Measurements from ENCODE around the gene MAG. TPM values are rescaled to one million over a fixed set of nuclear protein-coding genes. Genes with fewer than 3 reads are reported as not detected.
A peak's percentile ranks its signal among the peaks of the same experiment; 100 is the strongest.

MAG gene
- total RNA-seq, 2 experiments from 2014 or later, result not detected

DNA sequence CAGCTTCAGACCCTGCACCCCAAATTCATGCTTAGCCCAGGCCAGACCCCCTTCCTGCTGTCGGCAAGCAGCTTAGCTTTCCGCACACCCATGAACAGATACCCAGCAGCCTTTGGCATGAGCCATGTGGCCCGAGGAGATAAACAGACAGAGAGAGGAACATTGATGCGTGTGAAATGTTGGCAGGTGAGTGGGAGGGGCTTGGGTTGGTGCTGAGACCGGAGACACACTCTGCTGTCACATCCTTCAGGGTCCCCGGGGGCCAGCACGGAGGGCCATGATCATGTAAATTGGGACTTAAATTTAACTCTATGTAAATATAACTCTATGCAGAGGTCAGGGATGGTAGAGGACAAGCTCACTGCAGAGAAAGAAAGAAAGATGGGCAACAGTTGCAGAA lies 38.5 kb downstream of the MAG start:
- Histone ChIP-seq H3K27me3 (ENCODE audit: control insufficient read depth in 1 of 2, insufficient read depth in 2 of 2, low read length in 2 of 2) (peaks cover 0 to 2% of the 10 kb centered on the region in 2 experiments), H3K9me3 (ENCODE audit: control insufficient read depth in 1 of 2, insufficient read depth in 1 of 2, low read length in 2 of 2) (no peaks in the 10 kb centered on the region), H3K4me1 (ENCODE audit: insufficient read depth, low read length) (peaks cover 11% of the 10 kb centered on the region), H3K27ac (ENCODE audit: low read depth in 1 of 2, low read length in 2 of 2) (no peak overlapping the region), H3K36me3 (ENCODE audit: insufficient read depth, low read length) (no peaks in the 10 kb centered on the region), H3K4me3 (ENCODE audit: low read length) (no peak overlapping the region)
- intact Hi-C loops (cut with DNase I, micrococcal nuclease), result no loop called here
- TF ChIP-seq, protein P1, sequence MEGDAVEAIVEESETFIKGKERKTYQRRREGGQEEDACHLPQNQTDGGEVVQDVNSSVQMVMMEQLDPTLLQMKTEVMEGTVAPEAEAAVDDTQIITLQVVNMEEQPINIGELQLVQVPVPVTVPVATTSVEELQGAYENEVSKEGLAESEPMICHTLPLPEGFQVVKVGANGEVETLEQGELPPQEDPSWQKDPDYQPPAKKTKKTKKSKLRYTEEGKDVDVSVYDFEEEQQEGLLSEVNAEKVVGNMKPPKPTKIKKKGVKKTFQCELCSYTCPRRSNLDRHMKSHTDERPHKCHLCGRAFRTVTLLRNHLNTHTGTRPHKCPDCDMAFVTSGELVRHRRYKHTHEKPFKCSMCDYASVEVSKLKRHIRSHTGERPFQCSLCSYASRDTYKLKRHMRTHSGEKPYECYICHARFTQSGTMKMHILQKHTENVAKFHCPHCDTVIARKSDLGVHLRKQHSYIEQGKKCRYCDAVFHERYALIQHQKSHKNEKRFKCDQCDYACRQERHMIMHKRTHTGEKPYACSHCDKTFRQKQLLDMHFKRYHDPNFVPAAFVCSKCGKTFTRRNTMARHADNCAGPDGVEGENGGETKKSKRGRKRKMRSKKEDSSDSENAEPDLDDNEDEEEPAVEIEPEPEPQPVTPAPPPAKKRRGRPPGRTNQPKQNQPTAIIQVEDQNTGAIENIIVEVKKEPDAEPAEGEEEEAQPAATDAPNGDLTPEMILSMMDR (IDR thresholded peaks at IDR 0.05), result no peak
- peaks cover 8% of the 10 kb centered on the region for H3K27me3 Mint-ChIP-seq
- no peak for DNase-seq
- ChIA-PET CTCF (no interaction called here), POLR2A (no interaction called here)
- H3K27ac Mint-ChIP-seq, result no peak overlapping the region
- H3K4me1 Mint-ChIP-seq (ENCODE audit: low read depth), result peaks cover 8% of the 10 kb centered on the region
- no peak for ATAC-seq (ENCODE audit: poor library complexity)
- no peaks in the 10 kb centered on the region for H3K36me3 Mint-ChIP-seq (ENCODE audit: low read depth)
- H3K4me3 Mint-ChIP-seq, result no peak overlapping the region
- H3K9me3 Mint-ChIP-seq, result no peaks in the 10 kb centered on the region

DNA sequence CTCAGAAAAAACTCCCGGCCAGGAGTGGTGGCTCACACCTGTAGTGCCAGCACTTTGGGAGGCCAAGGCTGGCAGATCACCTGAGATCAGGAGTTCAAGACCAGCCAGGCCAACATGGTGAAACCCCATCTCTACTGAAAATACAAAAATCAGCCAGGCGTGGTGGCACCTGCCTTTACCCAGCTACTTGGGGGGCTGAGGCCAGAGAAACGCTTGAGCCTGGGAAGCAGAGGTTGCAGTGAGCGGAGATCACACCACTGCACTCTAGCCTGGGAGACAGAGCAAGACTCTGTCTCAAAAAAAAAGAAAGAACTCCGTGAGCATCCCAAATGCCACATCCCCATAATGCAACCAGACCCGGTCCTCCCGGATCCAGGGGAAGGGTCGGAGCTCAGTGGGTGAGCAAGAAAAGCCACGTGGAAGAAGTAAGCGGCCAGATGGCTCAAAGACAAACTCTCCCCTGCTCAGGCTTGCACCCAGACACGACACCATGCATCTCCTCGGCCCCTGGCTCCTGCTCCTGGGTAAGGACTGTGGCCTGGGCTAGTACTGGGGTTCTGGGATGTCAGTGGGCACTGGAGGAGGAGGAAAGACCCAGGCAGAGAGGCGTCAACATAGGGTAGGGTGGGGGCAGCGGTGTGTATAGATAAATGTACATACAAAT lies 39.7 kb downstream of the MAG start:
- Histone ChIP-seq H3K9me3 (ENCODE audit: control insufficient read depth in 1 of 2, insufficient read depth in 1 of 2, low read length in 2 of 2) (no peaks in the 10 kb centered on the region), H3K27me3 (ENCODE audit: control insufficient read depth in 1 of 2, insufficient read depth in 2 of 2, low read length in 2 of 2) (peaks cover 0 to under 1% of the 10 kb centered on the region in 2 experiments), H3K4me1 (ENCODE audit: insufficient read depth, low read length) (peaks cover 11% of the 10 kb centered on the region), H3K27ac (ENCODE audit: low read depth in 1 of 2, low read length in 2 of 2) (no peak overlapping the region), H3K4me3 (ENCODE audit: low read length) (no peak overlapping the region), H3K36me3 (ENCODE audit: insufficient read depth, low read length) (no peaks in the 10 kb centered on the region)
- H3K4me1 Mint-ChIP-seq (ENCODE audit: low read depth), result peaks cover 8% of the 10 kb centered on the region
- intact Hi-C loops (cut with DNase I, micrococcal nuclease), result no loop called here
- no peaks in the 10 kb centered on the region for H3K36me3 Mint-ChIP-seq (ENCODE audit: low read depth)
- H3K27ac Mint-ChIP-seq, result no peak overlapping the region
- ChIA-PET POLR2A (no interaction called here), CTCF (no interaction called here)
- peaks cover 8% of the 10 kb centered on the region for H3K27me3 Mint-ChIP-seq
- TF ChIP-seq, protein P1 (IDR thresholded peaks at IDR 0.05), result no peak
- no peaks in the 10 kb centered on the region for H3K9me3 Mint-ChIP-seq
- ATAC-seq (ENCODE audit: poor library complexity) (no peak), DNase-seq (no peak)
- H3K4me3 Mint-ChIP-seq, result no peak overlapping the region

DNA sequence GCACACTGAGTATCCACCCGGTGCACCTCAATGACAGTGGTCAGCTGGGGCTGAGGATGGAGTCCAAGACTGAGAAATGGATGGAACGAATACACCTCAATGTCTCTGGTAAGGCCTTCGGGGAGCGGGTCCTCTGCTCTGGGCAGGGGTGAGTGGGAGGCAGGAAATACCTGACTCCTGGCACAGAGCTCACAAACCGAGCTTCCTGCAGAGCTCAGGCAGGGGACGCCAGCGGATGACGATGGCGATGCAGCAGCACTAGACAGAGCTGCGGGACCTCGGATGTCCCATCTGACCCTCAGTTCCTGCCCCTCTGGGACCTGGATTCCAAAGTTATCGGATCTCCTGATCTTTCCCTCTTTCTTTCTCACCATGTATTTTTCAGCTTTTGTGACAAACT lies 40.9 kb downstream of the MAG start:
- Histone ChIP-seq H3K9me3 (ENCODE audit: control insufficient read depth in 1 of 2, insufficient read depth in 1 of 2, low read length in 2 of 2) (no peaks in the 10 kb centered on the region), H3K4me3 (ENCODE audit: low read length) (no peak overlapping the region), H3K4me1 (ENCODE audit: insufficient read depth, low read length) (peaks cover 11% of the 10 kb centered on the region), H3K27ac (ENCODE audit: low read depth in 1 of 2, low read length in 2 of 2) (no peak overlapping the region), H3K27me3 (ENCODE audit: control insufficient read depth in 1 of 2, insufficient read depth in 2 of 2, low read length in 2 of 2) (no peaks in the 10 kb centered on the region), H3K36me3 (ENCODE audit: insufficient read depth, low read length) (no peaks in the 10 kb centered on the region)
- Mint-ChIP-seq H3K36me3 (ENCODE audit: low read depth) (no peaks in the 10 kb centered on the region), H3K27ac (no peak overlapping the region), H3K4me1 (ENCODE audit: low read depth) (peaks cover 8% of the 10 kb centered on the region), H3K27me3 (peaks cover 8% of the 10 kb centered on the region), H3K4me3 (no peak overlapping the region), H3K9me3 (no peaks in the 10 kb centered on the region)
- DNase-seq (peak in 9 of 14 experiments; percentile 19 to 56 (median 33)), ATAC-seq (ENCODE audit: poor library complexity) (peak; percentile 90)
- POLR2A ChIA-PET, result no interaction called here
- TF ChIP-seq, protein P1 (IDR thresholded peaks at IDR 0.05), result no peak
- CTCF ChIA-PET, result interaction anchor here (1.4 kb wide), 1 partner anchor 20 kb away, joined by 4 read pairs; no protein-coding TSS in a partner anchor
- intact Hi-C loops (cut with DNase I, micrococcal nuclease), result no loop called here

Data from CD4-positive, alpha-beta T cell (primary cell).